SH-SY5Y (cell line): ENCODE measurements around the gene DAPK1.

Source experiments
- GATA2 ChIP-seq: IDR thresholded peaks from 2 replicates; pipeline ENCODE4 v1.6.1; 2011; ENCODE audit warnings: mild to moderate bottlenecking, low read depth, low read length
- GATA3 ChIP-seq: IDR thresholded peaks from 2 replicates; pipeline ENCODE4 v1.6.1; 2011; ENCODE audit warnings: low read depth, mild to moderate bottlenecking, low read length, moderate library complexity

DNA sequence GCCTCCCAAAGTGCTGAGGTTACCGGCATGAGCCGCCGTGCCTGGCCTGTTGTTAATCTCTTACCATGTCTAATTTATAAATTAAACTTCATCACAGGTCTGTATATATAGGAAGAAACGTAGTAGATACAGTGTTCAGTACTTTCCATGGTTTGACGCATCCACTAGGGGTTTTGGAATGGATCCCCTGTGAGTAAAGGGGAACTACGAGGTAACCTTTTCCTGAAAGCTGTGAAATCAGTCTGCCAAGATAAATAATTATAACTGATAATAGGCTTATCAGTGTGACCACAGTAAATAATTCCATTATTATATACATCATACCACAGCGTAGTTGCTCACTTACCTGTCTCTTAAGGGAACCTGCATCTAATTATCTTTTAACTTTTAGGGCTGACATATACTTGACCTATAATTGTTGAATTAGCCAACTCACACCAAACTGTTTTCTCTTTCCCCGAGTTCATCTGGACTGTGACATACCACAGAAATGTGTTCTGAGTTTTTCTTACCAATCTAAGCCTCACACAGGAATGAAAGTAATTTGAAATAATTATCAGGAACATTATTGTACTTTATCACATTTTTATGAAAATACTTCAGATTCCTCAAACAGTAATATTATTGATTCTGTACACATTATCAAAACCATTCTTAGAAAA is 42.9 kb downstream of the DAPK1 start:
- TF ChIP-seq GATA3 (no peak), GATA2 (no peak)
